ENCODE results near the gene CELA2A.

The CELA2A gene

DNA sequence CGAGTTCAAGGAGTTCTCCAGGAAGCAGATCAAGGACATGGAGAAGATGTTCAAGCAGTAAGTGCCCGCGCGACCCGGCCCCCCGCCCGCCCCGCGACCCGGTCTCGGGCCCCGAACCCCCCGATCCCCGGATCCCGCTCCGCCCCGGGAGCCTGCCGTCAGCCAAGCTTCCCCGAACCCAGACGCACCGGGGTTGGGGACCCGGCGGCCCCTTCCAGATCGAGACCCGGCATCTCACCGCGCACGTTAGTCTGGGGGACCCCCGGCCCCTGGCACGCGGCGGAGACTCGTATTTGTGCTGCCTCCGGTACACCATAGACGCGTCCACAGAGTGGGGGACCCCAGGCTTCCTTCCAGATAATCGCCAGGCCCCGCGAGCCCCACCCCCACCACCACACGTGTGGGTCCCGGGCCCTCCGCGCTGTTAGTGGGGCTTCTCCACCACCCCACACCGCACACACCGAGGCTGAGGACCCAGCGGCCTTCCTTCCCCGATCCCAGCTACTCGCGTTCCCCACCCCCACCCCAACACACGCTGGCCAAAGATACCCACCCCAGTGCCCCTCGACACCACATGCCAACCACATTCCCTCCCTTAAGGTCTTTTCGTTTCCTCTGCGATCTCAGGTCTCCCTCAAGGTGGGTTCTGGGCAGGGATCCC lies 46.2 kb upstream of the CELA2A start:
- no peak for TF ChIP-seq TAF1 (IDR thresholded peaks at IDR 0.05; ENCODE audit: low read depth)
- no peak for TF ChIP-seq TEAD4 (IDR thresholded peaks at IDR 0.05)
- TF ChIP-seq, protein P1, sequence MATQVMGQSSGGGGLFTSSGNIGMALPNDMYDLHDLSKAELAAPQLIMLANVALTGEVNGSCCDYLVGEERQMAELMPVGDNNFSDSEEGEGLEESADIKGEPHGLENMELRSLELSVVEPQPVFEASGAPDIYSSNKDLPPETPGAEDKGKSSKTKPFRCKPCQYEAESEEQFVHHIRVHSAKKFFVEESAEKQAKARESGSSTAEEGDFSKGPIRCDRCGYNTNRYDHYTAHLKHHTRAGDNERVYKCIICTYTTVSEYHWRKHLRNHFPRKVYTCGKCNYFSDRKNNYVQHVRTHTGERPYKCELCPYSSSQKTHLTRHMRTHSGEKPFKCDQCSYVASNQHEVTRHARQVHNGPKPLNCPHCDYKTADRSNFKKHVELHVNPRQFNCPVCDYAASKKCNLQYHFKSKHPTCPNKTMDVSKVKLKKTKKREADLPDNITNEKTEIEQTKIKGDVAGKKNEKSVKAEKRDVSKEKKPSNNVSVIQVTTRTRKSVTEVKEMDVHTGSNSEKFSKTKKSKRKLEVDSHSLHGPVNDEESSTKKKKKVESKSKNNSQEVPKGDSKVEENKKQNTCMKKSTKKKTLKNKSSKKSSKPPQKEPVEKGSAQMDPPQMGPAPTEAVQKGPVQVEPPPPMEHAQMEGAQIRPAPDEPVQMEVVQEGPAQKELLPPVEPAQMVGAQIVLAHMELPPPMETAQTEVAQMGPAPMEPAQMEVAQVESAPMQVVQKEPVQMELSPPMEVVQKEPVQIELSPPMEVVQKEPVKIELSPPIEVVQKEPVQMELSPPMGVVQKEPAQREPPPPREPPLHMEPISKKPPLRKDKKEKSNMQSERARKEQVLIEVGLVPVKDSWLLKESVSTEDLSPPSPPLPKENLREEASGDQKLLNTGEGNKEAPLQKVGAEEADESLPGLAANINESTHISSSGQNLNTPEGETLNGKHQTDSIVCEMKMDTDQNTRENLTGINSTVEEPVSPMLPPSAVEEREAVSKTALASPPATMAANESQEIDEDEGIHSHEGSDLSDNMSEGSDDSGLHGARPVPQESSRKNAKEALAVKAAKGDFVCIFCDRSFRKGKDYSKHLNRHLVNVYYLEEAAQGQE (IDR thresholded peaks at IDR 0.05; ENCODE audit: low read depth), result no peak
- TF ChIP-seq, protein P2, sequence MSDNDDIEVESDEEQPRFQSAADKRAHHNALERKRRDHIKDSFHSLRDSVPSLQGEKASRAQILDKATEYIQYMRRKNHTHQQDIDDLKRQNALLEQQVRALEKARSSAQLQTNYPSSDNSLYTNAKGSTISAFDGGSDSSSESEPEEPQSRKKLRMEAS (IDR thresholded peaks at IDR 0.05), result no peak
- no peak for TF ChIP-seq EP300 (IDR thresholded peaks at IDR 0.05; ENCODE audit: borderline replicate concordance)
- no peak for TF ChIP-seq NFIC (IDR thresholded peaks at IDR 0.05)
- TF ChIP-seq FOXM1 (IDR thresholded peaks at IDR 0.05; ENCODE audit: borderline replicate concordance, low read depth), result no peak
- TF ChIP-seq, protein P3, sequence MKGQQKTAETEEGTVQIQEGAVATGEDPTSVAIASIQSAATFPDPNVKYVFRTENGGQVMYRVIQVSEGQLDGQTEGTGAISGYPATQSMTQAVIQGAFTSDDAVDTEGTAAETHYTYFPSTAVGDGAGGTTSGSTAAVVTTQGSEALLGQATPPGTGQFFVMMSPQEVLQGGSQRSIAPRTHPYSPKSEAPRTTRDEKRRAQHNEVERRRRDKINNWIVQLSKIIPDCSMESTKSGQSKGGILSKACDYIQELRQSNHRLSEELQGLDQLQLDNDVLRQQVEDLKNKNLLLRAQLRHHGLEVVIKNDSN (IDR thresholded peaks at IDR 0.05), result no peak
- no peak for TF ChIP-seq CREB1 (IDR thresholded peaks at IDR 0.05; ENCODE audit: low read depth)
- TF ChIP-seq TCF12 (IDR thresholded peaks at IDR 0.05; ENCODE audit: low read depth), result no peak
- no peak for TF ChIP-seq RAD21 (IDR thresholded peaks at IDR 0.05; ENCODE audit: low read depth)
- TF ChIP-seq EGR1 (IDR thresholded peaks at IDR 0.05), result no peak
- no peak for TF ChIP-seq ZBTB7A (IDR thresholded peaks at IDR 0.05; ENCODE audit: low read depth)
- TF ChIP-seq CEBPB (IDR thresholded peaks at IDR 0.05), result no peak
- TF ChIP-seq YY1 (IDR thresholded peaks at IDR 0.05; ENCODE audit: low read depth), result no peak

DNA sequence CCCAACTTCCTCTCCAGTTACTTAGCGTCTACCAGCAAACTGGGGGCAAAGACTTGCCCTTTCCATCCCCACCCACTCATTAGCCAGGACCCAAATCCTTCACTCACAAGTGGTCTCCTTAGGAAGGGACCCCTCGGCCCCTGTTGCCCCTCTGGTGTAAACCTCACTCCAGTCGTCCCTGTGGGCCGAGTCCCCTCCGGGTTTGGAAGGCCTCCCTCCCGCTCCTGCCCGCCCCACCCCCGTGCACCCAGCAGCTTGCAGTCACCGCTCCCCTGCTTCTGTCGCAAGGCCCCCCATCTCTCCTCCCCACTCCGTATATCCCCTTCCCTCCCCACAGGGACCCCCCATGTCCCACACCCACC lies 45.7 kb upstream of the CELA2A start:
- TF ChIP-seq, protein P1 (IDR thresholded peaks at IDR 0.05; ENCODE audit: low read depth), result no peak

DNA sequence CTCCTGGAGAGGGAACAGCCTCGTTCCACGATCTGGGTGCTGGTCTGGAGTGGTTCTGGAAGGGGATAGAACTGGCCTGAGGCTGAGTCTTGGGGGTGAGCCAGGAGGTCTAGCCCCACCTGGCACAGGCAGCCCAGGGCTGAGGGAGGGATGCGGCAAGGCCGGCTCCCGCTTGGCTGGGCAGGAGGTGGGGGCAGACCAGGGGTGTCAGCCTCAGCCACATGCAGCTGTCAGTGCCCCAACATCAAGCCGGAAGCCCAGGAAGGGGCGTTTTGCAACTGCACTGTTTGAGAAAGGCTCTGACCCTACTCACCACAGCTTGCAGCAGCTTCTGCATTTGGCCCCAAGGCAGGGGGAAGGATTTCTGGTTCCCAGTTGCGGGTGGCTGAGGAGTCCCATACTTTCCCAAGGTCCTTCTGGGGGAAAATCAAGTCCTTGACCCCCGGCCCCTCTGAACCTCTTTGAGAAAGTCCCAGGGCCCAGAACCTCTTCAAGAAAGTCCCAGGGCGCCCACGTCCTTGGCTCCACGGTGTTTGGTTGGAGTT lies 44.9 kb upstream of the CELA2A start:
- TF ChIP-seq YY1 (IDR thresholded peaks at IDR 0.05; ENCODE audit: low read depth) (no peak), CEBPB (IDR thresholded peaks at IDR 0.05) (no peak), NFIC (IDR thresholded peaks at IDR 0.05) (no peak), CREB1 (IDR thresholded peaks at IDR 0.05; ENCODE audit: low read depth) (no peak), TAF1 (IDR thresholded peaks at IDR 0.05; ENCODE audit: low read depth) (no peak), EP300 (IDR thresholded peaks at IDR 0.05; ENCODE audit: borderline replicate concordance) (no peak), TEAD4 (IDR thresholded peaks at IDR 0.05) (no peak)

DNA sequence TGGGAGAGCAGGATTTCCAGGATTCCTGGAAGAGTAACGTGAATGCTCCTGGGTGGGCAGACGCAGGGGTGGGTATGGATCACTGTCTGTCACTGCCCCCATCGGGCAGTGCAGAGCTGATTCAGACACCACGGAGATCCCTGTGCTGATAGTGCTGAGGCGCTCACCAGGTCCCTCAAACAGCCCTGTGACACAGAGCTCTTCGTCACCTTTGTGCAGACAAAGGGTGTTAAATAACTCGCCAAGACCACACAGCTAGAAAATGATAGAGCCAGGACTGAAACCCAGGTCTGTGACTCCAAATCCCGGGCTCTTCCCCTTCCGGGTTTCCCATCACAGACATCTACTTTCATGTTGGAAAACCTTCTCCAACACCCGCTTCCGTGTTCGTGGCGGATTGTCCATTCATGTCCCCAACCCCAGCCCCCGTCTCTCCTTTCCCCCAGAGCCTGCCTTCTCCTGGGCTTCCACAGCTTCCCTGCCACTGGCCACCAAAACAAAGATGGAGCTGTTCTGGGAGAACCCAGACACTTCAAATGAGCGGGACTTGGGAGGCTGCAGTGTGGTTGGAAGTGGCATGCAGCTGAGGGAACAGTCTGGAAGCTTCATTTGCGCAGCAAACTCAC lies 44.2 kb upstream of the CELA2A start:
- TF ChIP-seq NFIC (IDR thresholded peaks at IDR 0.05) (no peak), CREB1 (IDR thresholded peaks at IDR 0.05; ENCODE audit: low read depth) (no peak), CEBPB (IDR thresholded peaks at IDR 0.05) (no peak), YY1 (IDR thresholded peaks at IDR 0.05; ENCODE audit: low read depth) (no peak), TEAD4 (IDR thresholded peaks at IDR 0.05) (no peak), TCF12 (IDR thresholded peaks at IDR 0.05; ENCODE audit: low read depth) (no peak), FOXM1 (IDR thresholded peaks at IDR 0.05; ENCODE audit: borderline replicate concordance, low read depth) (no peak), EP300 (IDR thresholded peaks at IDR 0.05; ENCODE audit: borderline replicate concordance) (no peak), RAD21 (IDR thresholded peaks at IDR 0.05; ENCODE audit: low read depth) (no peak), ZBTB7A (IDR thresholded peaks at IDR 0.05; ENCODE audit: low read depth) (no peak), EGR1 (IDR thresholded peaks at IDR 0.05) (no peak), TAF1 (IDR thresholded peaks at IDR 0.05; ENCODE audit: low read depth) (no peak)
- TF ChIP-seq, protein P2 (IDR thresholded peaks at IDR 0.05), result no peak
- TF ChIP-seq, protein P1 (IDR thresholded peaks at IDR 0.05; ENCODE audit: low read depth), result no peak
- TF ChIP-seq, protein P3 (IDR thresholded peaks at IDR 0.05), result no peak

Data from Ishikawa (cell line).